Fibroblast of the aortic adventitia (primary cell): ENCODE results near the gene FBXO10. TPM values are rescaled to one million over a fixed set of nuclear protein-coding genes. Genes with fewer than 3 reads are reported as not detected.
A peak's percentile ranks its signal among the peaks of the same experiment; 100 is the strongest.

Experiments used
- DNase-seq: peaks from one replicate; pipeline ENCODE4 v3.0.0-alpha.2; 2010; ENCODE audit warnings: low read depth
- H3K4me3 ChIP-seq: 2 replicates; pipeline ENCODE4 v1.5.1; 2011; ENCODE audit warnings: low read depth, mild to moderate bottlenecking, control low read depth, low read length, moderate library complexity
- CTCF ChIP-seq: IDR thresholded peaks from 2 replicates; pipeline ENCODE4 v1.5.1; 2011; ENCODE audit warnings: mild to moderate bottlenecking, low read length, control low read depth, inconsistent platforms; ENCODE audit not compliant: insufficient read depth
- total RNA-seq: library from RNA; depleted of rRNA; stranded (reverse); fragments of >200 nt; gene quantifications from 2 replicates; pipeline ENCODE4 v1.2.3, GENCODE V29; 2012; ENCODE audit warnings: low replicate concordance

Gene FBXO10
- total RNA-seq, 1 donor: 7.6 TPM

- TF ChIP-seq CTCF: no peak
- DNase-seq: peak; percentile 29
- H3K4me3 ChIP-seq: no peak overlapping the region
Observed at GRCh38 chr9:37622462-37622861, 46.3 kb upstream of the FBXO10 start.

GRCh38 chr9:37621273-37622121 lies 45.3 kb upstream of the FBXO10 start:
- no peak overlapping the region for H3K4me3 ChIP-seq
- DNase-seq: no peak
- no peak for TF ChIP-seq CTCF

GRCh38 chr9:37620396-37620795 lies 44.2 kb upstream of the FBXO10 start:
- H3K4me3 ChIP-seq: no peak overlapping the region
- no peak for TF ChIP-seq CTCF
- DNase-seq: no peak

- H3K4me3 ChIP-seq: no peak overlapping the region
- DNase-seq: no peak
- TF ChIP-seq CTCF: no peak
Observed at GRCh38 chr9:37619806-37620205, 43.6 kb upstream of the FBXO10 start.

- TF ChIP-seq CTCF: no peak
- peak; percentile 42 for DNase-seq
- H3K4me3 ChIP-seq: no peak overlapping the region
Observed at GRCh38 chr9:37618817-37619216, 42.6 kb upstream of the FBXO10 start.

GRCh38 chr9:37617832-37618231 lies 41.7 kb upstream of the FBXO10 start:
- peak; percentile 38 for DNase-seq
- no peak overlapping the region for H3K4me3 ChIP-seq
- TF ChIP-seq CTCF: no peak
